Brain pericyte (primary cell): ENCODE measurements around the gene CCL24.
"Not testable (repeated sequence)": the region's sequence is repeated elsewhere in the genome, so short reads cannot be mapped to it uniquely, and the experiment has no call there.

Source experiments
- DNase-seq: peaks from one replicate; pipeline ENCODE4 v3.0.0-alpha.2; 2012; ENCODE audit warnings: low read depth, low spot score

CCL24 gene

GRCh38 chr7:75813781-75814236 lies at the start of gene CCL24:
Gene CCL24 (minus strand): TSS chr7:75813806. CDS start chr7:75813715, 91 bp downstream.
- DNase-seq = no peak

- DNase-seq = no peak
These were observed 48.0 kb upstream of the CCL24 start for GRCh38 chr7:75861636-75862035.

GRCh38 chr7:75858410-75858809 lies 44.8 kb upstream of the CCL24 start:
- no peak for DNase-seq

GRCh38 chr7:75856536-75856935 lies 42.9 kb upstream of the CCL24 start:
- no peak for DNase-seq

GRCh38 chr7:75854813-75855345 lies 41.3 kb upstream of the CCL24 start:
- DNase-seq = not testable (repeated sequence)

GRCh38 chr7:75854233-75854632 lies 40.6 kb upstream of the CCL24 start:
- DNase-seq = no peak

GRCh38 chr7:75850235-75850634 lies 36.6 kb upstream of the CCL24 start:
- no peak for DNase-seq

GRCh38 chr7:75849573-75849972 lies 36.0 kb upstream of the CCL24 start:
- no peak for DNase-seq

- no peak for DNase-seq
These were observed 34.1 kb upstream of the CCL24 start for GRCh38 chr7:75847707-75848106.

- DNase-seq = not testable (repeated sequence)
These were observed 31.5 kb upstream of the CCL24 start for GRCh38 chr7:75845132-75845531.

GRCh38 chr7:75844158-75844557 lies 30.6 kb upstream of the CCL24 start:
- DNase-seq = no peak

- no peak for DNase-seq
These were observed 30.1 kb upstream of the CCL24 start for GRCh38 chr7:75843613-75844116.

GRCh38 chr7:75842836-75843446 lies 29.3 kb upstream of the CCL24 start:
- DNase-seq = peak; percentile 48

GRCh38 chr7:75840029-75840428 lies 26.4 kb upstream of the CCL24 start:
- no peak for DNase-seq

- DNase-seq = not testable (repeated sequence)
These were observed 24.8 kb upstream of the CCL24 start for GRCh38 chr7:75838281-75838930.

GRCh38 chr7:75836798-75837197 lies 23.2 kb upstream of the CCL24 start:
- DNase-seq = no peak

GRCh38 chr7:75835688-75836285 lies 22.2 kb upstream of the CCL24 start:
- no peak for DNase-seq

GRCh38 chr7:75833662-75834061 lies 20.1 kb upstream of the CCL24 start:
- DNase-seq = not testable (repeated sequence)

GRCh38 chr7:75830978-75831377 lies 17.4 kb upstream of the CCL24 start:
- DNase-seq = no peak

GRCh38 chr7:75829656-75830055 lies 16.1 kb upstream of the CCL24 start:
- DNase-seq = not testable (repeated sequence)

- no peak for DNase-seq
These were observed 9.7 kb upstream of the CCL24 start for GRCh38 chr7:75823198-75823910.

- no peak for DNase-seq
These were observed 7.1 kb upstream of the CCL24 start for GRCh38 chr7:75820688-75821087.
